ENCODE results near the gene IGFBP5. TPM values are rescaled to one million over a fixed set of nuclear protein-coding genes. Genes with fewer than 3 reads are reported as not detected.

The IGFBP5 gene
- polyA plus RNA-seq, 1 of the 3 experiments (the other 2 are of a cell fraction) = 323 TPM

DNA sequence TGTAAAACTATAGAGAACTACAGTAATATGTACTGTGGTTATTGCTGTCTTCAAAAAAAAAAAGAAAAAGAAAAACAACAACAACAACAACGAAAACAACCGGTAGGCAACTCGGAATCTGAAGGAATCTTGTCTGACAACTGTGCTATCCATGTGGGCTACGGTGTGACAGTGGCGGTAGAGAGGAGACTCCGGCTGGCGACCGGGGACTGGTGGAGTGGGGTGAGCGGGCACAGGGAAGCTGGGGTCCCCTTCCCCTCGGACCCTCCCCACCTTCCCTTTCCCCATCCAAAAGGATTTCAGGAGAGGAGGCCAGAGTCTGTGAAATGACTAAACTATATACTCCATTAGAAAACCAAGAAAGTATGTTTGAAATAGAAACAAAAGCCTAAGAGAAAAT, 22.9 kb downstream of the IGFBP5 start:
- H3K4me3 ChIP-seq (ENCODE audit: low read depth in 2 of 2, low read length in 1 of 2) = no peak overlapping the region
- WGBS (ENCODE audit: low lambda C conversion rate) = 81% methylated on average over 10 of the region's 10 CpGs
- TF ChIP-seq GATA2 (CRISPR knock-in tag; IDR thresholded peaks at IDR 0.05) (no peak), SMC3 (IDR thresholded peaks at IDR 0.05; ENCODE audit: low read depth, low read length) (no peak), NRF1 (IDR thresholded peaks at IDR 0.05; ENCODE audit: low read depth, low read length) (no peak), TAF1 (IDR thresholded peaks at IDR 0.05; ENCODE audit: borderline replicate concordance, low read depth, low read length) (no peak), RFX5 (IDR thresholded peaks at IDR 0.05; ENCODE audit: low read length) (no peak), TCF12 (IDR thresholded peaks at IDR 0.05) (no peak), JUND (IDR thresholded peaks at IDR 0.05) (no peak), ELF1 (IDR thresholded peaks at IDR 0.05) (no peak), MXI1 (IDR thresholded peaks at IDR 0.05; ENCODE audit: low read depth, low read length) (no peak), MEF2A (IDR thresholded peaks at IDR 0.05; ENCODE audit: borderline replicate concordance, low read depth) (no peak), POLR2AphosphoS5 (IDR thresholded peaks at IDR 0.05; ENCODE audit: low read depth, low read length) (no peak), NFIC (IDR thresholded peaks at IDR 0.05; ENCODE audit: borderline replicate concordance) (no peak), FOSL2 (IDR thresholded peaks at IDR 0.05; ENCODE audit: borderline replicate concordance, low read depth) (no peak)
- TF ChIP-seq, protein P1, sequence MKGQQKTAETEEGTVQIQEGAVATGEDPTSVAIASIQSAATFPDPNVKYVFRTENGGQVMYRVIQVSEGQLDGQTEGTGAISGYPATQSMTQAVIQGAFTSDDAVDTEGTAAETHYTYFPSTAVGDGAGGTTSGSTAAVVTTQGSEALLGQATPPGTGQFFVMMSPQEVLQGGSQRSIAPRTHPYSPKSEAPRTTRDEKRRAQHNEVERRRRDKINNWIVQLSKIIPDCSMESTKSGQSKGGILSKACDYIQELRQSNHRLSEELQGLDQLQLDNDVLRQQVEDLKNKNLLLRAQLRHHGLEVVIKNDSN (IDR thresholded peaks at IDR 0.05; ENCODE audit: borderline replicate concordance, low read depth) = no peak
- TF ChIP-seq, protein P2, sequence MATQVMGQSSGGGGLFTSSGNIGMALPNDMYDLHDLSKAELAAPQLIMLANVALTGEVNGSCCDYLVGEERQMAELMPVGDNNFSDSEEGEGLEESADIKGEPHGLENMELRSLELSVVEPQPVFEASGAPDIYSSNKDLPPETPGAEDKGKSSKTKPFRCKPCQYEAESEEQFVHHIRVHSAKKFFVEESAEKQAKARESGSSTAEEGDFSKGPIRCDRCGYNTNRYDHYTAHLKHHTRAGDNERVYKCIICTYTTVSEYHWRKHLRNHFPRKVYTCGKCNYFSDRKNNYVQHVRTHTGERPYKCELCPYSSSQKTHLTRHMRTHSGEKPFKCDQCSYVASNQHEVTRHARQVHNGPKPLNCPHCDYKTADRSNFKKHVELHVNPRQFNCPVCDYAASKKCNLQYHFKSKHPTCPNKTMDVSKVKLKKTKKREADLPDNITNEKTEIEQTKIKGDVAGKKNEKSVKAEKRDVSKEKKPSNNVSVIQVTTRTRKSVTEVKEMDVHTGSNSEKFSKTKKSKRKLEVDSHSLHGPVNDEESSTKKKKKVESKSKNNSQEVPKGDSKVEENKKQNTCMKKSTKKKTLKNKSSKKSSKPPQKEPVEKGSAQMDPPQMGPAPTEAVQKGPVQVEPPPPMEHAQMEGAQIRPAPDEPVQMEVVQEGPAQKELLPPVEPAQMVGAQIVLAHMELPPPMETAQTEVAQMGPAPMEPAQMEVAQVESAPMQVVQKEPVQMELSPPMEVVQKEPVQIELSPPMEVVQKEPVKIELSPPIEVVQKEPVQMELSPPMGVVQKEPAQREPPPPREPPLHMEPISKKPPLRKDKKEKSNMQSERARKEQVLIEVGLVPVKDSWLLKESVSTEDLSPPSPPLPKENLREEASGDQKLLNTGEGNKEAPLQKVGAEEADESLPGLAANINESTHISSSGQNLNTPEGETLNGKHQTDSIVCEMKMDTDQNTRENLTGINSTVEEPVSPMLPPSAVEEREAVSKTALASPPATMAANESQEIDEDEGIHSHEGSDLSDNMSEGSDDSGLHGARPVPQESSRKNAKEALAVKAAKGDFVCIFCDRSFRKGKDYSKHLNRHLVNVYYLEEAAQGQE (IDR thresholded peaks at IDR 0.05; ENCODE audit: low read depth, low read length) = no peak
- TF ChIP-seq, protein P3, sequence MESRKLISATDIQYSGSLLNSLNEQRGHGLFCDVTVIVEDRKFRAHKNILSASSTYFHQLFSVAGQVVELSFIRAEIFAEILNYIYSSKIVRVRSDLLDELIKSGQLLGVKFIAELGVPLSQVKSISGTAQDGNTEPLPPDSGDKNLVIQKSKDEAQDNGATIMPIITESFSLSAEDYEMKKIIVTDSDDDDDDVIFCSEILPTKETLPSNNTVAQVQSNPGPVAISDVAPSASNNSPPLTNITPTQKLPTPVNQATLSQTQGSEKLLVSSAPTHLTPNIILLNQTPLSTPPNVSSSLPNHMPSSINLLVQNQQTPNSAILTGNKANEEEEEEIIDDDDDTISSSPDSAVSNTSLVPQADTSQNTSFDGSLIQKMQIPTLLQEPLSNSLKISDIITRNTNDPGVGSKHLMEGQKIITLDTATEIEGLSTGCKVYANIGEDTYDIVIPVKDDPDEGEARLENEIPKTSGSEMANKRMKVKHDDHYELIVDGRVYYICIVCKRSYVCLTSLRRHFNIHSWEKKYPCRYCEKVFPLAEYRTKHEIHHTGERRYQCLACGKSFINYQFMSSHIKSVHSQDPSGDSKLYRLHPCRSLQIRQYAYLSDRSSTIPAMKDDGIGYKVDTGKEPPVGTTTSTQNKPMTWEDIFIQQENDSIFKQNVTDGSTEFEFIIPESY (IDR thresholded peaks at IDR 0.05; ENCODE audit: borderline replicate concordance, low read depth) = no peak
- TF ChIP-seq, protein P4, sequence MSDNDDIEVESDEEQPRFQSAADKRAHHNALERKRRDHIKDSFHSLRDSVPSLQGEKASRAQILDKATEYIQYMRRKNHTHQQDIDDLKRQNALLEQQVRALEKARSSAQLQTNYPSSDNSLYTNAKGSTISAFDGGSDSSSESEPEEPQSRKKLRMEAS (IDR thresholded peaks at IDR 0.05; ENCODE audit: low read depth) = no peak
- TF ChIP-seq, protein P5, sequence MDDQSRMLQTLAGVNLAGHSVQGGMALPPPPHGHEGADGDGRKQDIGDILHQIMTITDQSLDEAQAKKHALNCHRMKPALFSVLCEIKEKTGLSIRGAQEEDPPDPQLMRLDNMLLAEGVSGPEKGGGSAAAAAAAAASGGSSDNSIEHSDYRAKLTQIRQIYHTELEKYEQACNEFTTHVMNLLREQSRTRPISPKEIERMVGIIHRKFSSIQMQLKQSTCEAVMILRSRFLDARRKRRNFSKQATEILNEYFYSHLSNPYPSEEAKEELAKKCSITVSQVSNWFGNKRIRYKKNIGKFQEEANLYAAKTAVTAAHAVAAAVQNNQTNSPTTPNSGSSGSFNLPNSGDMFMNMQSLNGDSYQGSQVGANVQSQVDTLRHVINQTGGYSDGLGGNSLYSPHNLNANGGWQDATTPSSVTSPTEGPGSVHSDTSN (IDR thresholded peaks at IDR 0.05) = no peak
- DNase-seq = no peak
- no peaks in the 10 kb centered on the region for H3K27me3 ChIP-seq (ENCODE audit: insufficient read depth)
- ChIA-PET CTCF (interaction anchor here (0.7 to 24.7 kb wide), 4 partner anchors 10 to 1041 kb away, joined by 3 to 614 read pairs (median 6); no protein-coding TSS in a partner anchor), POLR2A (no interaction called here)
- H2AFZ ChIP-seq (ENCODE audit: low read depth) = no peak overlapping the region
- H3K9me2 ChIP-seq = no peaks in the 10 kb centered on the region
- no peak overlapping the region for H3K4me2 ChIP-seq
- no peak overlapping the region for H3K27ac ChIP-seq (ENCODE audit: low read depth in 2 of 2, low read length in 1 of 2)
- no peak overlapping the region for H3K9ac ChIP-seq
- peaks cover 3% of the 10 kb centered on the region for H3F3A ChIP-seq (replicated peaks; ENCODE audit: insufficient read depth)
- H3K36me3 ChIP-seq (replicated peaks in 1 of 2; ENCODE audit: control insufficient read depth in 1 of 2, insufficient read depth in 2 of 2, low read length in 1 of 2) = peaks cover 0 to 19% of the 10 kb centered on the region in 2 experiments
- H3K79me2 ChIP-seq (ENCODE audit: insufficient read depth) = no peaks in the 10 kb centered on the region
- no peaks in the 10 kb centered on the region for H3K9me3 ChIP-seq
- no peaks in the 10 kb centered on the region for H3K4me1 ChIP-seq (ENCODE audit: control insufficient read depth in 1 of 2, insufficient read depth in 2 of 2, low read depth in 1 of 2, low read length in 1 of 2)
- no peaks in the 10 kb centered on the region for H4K20me1 ChIP-seq (ENCODE audit: insufficient read depth)
